ENCODE measurements around the gene C11orf97. TPM values are rescaled to one million over a fixed set of nuclear protein-coding genes. Genes with fewer than 3 reads are reported as not detected.
"Not testable (repeated sequence)": the region's sequence is repeated elsewhere in the genome, so short reads cannot be mapped to it uniquely, and the experiment has no call there.

C11orf97 gene
- total RNA-seq, 1 donor from 2014 or later: not detected

DNA sequence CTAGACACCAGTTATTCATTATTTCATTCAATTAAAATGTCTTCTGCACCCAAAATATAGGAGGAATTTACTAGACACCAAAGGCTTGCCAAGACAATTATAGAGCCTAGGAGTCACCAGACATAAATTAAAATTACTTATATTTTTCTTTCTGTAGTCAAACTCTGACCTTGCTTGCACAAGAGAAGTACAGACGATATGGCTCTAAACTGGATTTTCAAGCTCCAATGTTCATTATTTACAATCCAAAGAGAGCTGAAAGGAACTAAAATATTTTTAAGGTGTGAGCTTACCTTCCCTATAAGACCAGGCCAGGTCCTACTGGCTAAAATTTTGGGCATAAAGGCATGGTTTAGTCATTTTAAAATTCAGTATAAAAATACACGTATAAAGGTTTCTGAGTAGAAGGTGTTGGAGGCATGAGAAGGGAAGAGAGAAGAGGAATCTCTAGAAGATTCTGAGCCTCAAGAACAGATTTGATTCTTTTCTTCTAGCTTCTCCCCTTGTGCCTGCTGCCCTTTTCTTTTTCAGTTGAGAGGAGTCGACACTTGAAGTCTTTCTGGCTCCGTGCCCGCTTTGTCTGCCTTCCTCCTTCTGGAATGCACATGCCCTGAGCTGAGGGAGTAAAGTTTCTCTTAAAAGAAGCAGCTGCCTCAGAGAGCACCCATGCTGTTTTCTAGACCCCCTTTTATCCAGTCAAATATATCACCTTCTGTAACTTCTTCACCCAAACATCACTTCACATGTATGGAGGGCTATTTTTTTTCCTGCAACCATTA is 13.5 kb downstream of the C11orf97 start:
- DNase-seq: peak; percentile 73

DNA sequence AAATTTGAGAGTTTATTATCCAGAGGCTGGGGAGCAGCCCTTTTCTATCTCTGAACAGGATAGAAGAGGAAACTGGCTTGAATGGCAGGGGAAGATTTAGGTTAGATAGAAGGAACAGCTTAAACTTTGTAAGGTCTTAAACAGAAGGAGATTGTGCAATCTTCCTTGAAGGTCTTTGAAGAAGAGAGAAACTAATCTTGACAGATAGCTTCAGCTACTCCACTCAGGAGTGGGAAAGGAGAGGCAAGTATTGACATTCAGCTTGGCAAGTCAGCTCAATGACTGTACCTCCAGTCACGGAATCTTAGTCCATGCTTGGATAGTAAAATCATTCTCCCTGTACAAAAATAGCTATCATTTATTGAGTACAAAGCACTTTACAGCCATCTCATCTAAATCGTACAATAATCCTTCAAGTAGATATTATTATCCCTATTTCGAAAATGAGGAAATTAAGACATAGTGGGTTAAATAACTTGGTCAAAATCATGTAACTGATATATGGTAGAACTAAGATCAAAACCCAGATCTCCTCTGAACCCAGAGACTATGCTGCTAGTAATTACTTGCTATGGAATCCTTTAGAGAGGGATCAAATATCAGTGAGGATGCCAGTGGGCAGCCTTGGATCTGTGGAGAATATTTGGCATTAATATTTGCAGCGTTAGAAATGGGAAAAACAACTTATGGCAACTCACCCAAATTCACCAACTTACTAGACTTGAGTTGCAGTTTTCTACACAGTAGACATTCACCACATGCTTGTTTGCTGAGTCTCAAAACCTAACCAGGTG is 14.6 kb downstream of the C11orf97 start:
- no peak for DNase-seq

DNA sequence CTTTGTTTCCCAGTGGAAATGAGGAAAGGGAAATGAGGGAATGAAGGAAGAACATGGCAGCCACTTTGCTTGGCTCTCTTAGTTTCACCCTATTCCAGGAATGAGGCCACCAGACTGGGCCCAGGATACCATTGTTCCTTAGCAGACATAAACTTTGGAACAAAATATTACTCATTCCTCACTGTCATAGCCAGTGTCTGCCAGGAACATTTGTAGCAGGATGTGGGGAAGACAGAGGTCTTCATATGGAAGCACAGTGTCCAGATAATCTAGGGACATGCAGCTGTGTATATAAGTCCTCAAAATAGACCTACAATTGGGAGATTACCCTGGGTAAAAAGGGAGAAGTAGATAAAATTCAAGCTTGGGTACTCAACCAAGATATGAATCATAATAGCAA is 16.3 kb downstream of the C11orf97 start:
- DNase-seq: no peak

DNA sequence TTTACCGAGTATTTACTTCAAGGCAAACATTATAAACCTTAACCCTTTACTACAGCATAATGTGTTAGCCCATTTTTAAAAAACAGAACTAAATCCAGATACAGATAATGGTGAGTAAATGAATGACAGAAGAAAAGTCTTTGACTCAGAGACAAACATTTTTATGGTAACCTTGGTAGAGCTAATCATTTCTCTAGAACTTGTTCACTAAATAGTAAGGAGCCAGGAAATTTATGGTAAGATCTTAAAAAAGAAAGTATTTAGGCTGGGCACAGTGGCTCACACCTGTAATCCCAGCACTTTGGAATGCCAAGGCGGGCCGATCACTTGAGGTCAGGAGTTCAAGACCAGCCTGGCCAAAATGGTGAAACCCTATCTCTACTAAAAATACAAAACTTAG is 19.9 kb downstream of the C11orf97 start:
- no peak for DNase-seq

DNA sequence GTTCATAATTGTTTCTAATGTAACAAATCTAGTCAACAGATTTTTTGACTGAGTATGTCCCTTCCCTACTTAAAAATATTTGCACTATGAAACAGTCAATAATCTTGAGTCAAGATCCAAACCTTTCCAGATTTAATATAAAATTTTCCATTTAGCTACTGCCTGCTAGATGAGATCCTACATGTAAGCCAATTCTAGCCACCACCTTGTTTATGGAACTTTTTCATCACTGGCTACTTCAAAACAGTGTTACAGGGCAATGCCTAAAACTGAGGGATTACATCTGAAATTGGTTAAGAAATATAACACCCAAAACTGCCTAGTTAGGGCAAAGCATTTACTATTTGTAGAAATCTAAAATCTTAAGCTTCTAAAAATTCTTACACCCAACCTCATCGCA is 20.9 kb downstream of the C11orf97 start:
- no peak for DNase-seq

DNA sequence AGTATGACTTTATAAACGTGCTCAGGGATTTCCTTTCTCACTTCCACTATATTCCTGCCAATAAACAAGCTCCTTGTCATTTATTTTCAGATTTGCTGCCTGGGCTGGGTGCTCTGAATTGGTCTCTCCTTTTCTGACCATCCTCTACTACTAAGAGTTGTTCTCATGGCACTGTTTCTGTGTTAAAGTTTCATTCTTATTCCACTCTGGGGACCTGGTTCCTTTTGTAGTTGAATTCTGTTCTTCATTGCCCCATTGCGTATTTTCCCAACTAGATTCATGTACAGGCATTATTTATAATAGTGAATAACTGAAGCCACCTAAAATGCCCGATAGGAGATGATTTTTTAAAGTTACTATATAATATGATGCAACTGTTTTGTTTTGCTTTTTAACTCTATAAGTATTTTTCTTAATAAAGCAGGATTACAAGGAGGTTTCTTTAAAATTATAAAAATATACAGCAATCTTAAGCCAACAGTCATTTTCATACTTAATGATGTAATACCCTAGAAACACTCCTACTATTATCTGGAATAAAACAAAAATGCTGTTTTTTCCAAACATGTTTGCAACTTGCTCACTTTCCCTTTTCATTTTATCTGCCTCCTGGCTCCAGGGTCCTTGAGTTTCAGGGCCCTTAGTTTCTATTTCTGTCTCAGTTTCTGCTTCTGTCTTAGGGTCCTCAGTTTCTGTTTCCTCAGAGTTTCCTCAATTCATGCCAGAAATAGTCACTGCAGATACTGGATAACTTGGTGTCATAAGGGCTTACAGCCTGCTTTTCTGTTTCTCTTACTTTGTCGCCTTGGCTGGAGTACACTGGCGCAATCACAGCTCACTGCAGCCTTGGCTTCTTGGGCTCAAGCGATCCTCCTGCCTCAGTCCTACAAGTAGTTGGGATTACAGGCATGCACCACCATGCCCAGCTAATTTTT is 21.7 kb downstream of the C11orf97 start:
- DNase-seq: no peak

DNA sequence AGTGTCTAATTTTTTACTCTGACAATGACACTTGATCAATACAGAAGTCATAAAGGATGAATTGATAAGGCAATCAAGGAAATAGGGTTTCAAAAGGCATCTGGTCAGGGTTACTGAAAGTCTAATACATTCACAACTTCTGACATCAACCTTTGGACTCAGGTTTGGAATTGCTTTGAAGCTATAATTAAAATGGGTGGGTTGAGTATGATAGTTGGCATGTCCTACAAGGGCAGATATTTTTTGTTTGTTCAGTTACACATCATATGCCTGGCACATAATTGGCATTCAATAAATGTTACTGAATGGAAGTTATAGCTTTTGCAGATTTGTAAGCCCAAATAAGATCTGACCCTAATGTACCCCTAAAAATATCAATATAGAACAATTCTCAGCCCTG is 24.1 kb downstream of the C11orf97 start:
- DNase-seq: no peak

DNA sequence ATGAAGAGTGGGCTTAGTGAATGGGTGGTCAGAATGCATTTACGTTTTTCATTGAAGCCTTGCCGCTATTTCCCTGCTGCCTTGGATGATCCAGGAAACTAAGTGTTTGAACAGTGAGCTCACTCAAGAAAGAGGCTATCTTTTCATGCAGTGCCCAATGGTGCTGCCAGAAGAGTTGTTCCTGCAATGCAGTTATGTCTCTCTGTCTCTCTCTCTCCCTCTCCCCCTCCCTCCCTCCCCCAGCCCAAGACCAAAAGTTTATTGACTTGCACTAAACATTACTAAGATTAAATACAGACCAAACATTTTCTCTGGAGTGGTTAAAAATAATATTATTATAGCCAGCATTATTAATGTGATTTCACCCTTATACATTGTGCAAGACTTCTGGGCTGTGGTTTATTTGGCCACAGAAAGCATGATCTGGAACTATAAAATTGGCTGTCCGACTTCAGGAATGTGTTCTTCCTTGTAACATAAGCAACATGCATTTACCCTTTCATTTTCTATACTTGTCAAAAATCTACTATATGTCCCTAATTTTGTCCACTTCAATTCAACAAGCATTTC is 24.9 kb downstream of the C11orf97 start:
- DNase-seq: no peak

DNA sequence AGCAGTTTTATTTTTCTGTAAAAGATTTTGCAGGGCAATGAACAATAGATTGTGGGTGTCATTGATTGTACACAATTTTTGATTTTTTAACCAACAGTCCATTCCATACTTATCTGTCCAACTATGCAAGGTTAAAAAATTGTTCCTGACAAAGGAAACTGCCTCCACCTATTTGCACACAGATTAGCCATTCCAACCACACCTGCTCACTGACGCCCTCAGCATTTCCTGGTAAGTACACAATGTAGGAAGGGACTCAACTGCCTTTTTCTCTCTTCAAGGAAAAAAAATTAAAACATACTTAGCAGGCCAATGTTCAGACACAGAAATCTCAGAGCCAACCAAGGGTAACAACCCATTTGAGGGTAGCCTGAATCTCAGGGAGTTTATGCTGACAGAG is 27.2 kb downstream of the C11orf97 start:
- DNase-seq: no peak

DNA sequence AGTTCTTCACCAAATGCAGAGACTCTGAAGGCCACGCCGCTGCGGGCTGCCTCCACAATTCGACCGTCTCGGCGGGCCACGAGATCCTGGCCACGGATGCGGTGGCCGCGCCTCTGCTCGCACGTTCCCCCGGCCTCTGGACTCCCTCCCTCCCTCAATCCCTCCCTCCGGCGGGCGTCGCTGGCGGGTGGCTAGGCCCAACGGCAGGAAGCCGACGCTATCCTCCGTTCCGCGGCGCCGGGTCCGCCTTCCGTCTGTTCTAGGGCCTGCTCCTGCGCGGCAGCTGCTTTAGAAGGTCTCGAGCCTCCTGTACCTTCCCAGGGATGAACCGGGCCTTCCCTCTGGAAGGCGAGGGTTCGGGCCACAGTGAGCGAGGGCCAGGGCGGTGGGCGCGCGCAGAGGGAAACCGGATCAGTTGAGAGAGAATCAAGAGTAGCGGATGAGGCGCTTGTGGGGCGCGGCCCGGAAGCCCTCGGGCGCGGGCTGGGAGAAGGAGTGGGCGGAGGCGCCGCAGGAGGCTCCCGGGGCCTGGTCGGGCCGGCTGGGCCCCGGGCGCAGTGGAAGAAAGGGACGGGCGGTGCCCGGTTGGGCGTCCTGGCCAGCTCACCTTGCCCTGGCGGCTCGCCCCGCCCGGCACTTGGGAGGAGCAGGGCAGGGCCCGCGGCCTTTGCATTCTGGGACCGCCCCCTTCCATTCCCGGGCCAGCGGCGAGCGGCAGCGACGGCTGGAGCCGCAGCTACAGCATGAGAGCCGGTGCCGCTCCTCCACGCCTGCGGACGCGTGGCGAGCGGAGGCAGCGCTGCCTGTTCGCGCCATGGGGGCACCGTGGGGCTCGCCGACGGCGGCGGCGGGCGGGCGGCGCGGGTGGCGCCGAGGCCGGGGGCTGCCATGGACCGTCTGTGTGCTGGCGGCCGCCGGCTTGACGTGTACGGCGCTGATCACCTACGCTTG is 31.7 kb downstream of the C11orf97 start, which contains the start of gene FUT4:
Gene FUT4, plus strand, starts transcription at position 227 of the 951 bp plus-strand sequence. Its CDS starts 213 bp downstream, at position 440.
- DNase-seq: peak; percentile 73

DNA sequence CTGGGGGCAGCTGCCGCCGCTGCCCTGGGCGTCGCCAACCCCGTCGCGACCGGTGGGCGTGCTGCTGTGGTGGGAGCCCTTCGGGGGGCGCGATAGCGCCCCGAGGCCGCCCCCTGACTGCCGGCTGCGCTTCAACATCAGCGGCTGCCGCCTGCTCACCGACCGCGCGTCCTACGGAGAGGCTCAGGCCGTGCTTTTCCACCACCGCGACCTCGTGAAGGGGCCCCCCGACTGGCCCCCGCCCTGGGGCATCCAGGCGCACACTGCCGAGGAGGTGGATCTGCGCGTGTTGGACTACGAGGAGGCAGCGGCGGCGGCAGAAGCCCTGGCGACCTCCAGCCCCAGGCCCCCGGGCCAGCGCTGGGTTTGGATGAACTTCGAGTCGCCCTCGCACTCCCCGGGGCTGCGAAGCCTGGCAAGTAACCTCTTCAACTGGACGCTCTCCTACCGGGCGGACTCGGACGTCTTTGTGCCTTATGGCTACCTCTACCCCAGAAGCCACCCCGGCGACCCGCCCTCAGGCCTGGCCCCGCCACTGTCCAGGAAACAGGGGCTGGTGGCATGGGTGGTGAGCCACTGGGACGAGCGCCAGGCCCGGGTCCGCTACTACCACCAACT is 32.5 kb downstream of the C11orf97 start:
- peak; percentile 28 for DNase-seq

DNA sequence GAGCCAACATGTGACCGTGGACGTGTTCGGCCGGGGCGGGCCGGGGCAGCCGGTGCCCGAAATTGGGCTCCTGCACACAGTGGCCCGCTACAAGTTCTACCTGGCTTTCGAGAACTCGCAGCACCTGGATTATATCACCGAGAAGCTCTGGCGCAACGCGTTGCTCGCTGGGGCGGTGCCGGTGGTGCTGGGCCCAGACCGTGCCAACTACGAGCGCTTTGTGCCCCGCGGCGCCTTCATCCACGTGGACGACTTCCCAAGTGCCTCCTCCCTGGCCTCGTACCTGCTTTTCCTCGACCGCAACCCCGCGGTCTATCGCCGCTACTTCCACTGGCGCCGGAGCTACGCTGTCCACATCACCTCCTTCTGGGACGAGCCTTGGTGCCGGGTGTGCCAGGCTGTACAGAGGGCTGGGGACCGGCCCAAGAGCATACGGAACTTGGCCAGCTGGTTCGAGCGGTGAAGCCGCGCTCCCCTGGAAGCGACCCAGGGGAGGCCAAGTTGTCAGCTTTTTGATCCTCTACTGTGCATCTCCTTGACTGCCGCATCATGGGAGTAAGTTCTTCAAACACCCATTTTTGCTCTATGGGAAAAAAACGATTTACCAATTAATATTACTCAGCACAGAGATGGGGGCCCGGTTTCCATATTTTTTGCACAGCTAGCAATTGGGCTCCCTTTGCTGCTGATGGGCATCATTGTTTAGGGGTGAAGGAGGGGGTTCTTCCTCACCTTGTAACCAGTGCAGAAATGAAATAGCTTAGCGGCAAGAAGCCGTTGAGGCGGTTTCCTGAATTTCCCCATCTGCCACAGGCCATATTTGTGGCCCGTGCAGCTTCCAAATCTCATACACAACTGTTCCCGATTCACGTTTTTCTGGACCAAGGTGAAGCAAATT is 33.3 kb downstream of the C11orf97 start:
- DNase-seq: no peak

DNA sequence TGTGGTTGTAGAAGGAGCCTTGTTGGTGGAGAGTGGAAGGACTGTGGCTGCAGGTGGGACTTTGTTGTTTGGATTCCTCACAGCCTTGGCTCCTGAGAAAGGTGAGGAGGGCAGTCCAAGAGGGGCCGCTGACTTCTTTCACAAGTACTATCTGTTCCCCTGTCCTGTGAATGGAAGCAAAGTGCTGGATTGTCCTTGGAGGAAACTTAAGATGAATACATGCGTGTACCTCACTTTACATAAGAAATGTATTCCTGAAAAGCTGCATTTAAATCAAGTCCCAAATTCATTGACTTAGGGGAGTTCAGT is 33.9 kb downstream of the C11orf97 start:
- no peak for DNase-seq

DNA sequence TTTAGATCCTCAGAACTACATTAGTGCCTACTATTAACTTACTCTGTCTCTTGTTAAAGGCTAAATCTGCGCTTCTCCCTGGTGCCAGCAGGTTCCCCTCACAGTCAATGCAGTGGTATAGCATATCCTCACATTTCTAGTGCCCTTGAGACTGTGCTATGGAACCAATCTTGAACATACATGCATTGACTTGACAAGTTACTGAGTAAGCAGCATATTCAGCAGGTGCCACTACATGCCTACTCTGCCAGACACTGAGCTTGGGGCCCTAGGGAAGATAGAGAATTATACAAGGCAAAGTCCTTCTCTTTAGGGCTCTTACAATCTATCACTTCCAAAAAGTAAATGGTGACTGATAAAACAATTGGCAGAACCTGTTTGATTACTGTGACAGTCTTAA is 34.6 kb downstream of the C11orf97 start:
- no peak for DNase-seq

DNA sequence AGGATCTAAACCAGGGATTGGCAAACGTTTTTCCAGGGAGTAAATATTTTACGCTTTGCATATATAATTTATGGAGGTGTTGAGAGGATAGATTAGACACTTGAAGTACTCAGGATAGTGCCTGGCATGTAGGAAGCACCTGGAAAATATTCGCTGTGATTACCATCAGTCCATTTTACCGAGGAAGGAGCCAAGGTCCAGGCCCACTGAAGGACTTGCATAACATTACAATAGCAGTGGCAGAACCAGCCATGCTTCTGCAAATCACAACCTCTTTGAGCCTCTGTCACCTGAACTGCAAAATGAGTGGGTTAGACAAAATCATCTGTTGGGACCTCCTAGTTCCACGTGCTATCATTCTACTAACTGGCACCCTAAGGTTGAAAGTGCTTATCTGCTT is 36.9 kb downstream of the C11orf97 start:
- DNase-seq: no peak

DNA sequence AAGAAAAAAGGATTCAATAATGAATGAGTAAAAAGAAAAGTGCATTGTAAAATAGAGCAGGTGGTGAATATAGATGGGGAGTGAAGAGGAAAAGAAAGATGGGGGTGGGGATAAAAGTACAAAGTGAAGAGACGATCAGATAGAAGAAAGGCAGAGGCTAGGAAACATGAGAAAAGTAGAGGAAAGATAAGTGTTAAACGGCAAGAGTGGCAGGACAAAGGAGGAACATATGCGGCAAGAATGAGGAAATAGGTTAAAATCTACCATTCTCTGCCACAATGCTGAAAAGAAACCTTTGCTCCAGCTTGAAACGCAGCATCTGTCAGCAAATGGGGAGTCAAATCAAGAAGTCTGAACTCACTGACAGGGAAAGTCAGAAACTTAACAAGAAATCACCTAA is 38.3 kb downstream of the C11orf97 start:
- DNase-seq: no peak

DNA sequence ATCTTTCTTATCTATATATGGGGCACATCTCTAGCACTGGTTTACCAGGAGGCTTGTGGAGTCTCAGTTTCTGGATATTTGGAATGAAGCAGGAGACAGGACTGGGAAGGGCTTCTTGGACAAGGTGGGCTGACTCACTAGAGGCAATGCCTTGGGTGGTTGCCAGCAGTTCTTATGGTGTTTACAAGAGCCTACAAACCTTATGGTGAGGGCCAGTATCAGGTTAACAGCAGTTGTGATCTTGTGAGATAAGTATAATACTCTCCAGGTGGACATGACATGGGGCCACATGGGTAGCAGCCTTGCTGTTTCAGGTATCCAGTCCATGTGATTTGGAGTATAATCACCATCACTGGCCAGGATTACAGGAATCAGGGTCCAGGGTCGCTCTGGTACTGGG is 41.7 kb downstream of the C11orf97 start:
- DNase-seq: peak; percentile 19

DNA sequence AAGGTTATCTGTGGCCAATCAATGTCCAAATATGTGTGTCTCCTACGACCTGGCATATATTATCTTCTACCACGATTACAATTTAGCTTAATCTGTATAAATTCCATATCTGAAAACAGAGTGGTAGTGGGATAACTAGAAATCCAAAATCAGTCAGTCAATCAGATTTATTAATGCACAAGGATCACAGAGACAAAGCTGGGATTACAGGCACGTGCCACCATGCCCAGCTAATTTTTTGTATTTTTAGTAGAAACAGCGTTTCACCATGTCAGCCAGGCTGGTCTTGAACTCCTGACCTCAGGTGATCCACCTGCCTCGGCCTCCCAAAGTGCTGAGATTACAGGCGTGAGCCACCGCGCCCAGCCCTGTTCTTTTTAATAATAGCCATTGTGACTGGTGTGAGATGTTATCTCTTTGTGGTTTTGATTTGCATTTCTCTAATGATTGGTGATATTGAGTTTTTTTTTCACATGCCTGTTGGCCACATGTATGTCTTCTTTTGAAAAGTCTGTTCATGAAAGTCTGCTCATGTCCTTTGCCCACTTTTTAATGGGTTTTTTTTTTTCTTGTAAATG is 43.6 kb downstream of the C11orf97 start:
- DNase-seq: not testable (repeated sequence)

DNA sequence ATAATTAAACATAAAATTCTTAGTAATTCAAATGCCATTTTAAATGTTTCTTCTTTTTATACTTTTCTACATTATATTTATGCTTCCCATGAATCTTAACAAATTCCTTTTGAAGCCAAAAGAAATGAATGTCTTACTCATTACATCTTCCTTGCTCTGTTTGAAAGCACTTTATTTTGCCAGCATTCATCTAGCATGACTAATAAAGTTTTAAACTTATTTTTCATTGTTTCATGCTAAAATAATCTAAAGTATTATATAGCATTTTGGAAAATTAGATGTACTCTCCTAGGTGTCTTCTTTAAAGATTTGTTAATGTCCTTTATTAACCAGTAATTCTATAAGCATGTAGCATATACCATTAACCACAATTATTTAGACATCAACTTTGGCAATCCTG is 45.2 kb downstream of the C11orf97 start:
- no peak for DNase-seq

DNA sequence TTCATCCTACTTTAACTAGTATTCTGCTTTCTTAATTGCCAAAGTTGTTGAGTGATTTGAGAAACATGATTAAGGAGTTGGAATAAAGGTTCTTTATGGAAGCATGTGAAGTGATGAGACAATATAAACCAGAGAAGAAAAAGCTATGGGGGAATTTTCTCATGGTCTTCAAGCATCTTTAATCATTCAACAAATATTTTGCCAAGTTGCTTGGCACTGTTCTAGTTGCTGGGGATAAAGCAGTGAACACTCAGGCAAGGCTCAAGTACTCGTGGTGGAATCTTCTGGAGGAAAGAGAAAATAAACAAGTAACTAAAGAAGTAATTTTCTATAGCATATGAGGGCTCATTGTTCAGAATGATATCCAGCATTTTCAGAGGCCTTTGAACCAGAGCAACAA is 45.7 kb downstream of the C11orf97 start:
- no peak for DNase-seq

Data from dermis blood vessel endothelial cell (primary cell).